ENCODE measurements around the gene PROP1. TPM values are rescaled to one million over a fixed set of nuclear protein-coding genes. Genes with fewer than 3 reads are reported as not detected.

PROP1 gene
- total RNA-seq, 1 donor from 2014 or later: not detected

- H3K36me3 Mint-ChIP-seq: peaks cover 8% of the 10 kb centered on the region
- H3K27me3 Mint-ChIP-seq (ENCODE audit: insufficient read depth, low read depth): peaks cover 12% of the 10 kb centered on the region
- H3K4me1 ChIP-seq: no peaks in the 10 kb centered on the region
- TF ChIP-seq, protein P1, sequence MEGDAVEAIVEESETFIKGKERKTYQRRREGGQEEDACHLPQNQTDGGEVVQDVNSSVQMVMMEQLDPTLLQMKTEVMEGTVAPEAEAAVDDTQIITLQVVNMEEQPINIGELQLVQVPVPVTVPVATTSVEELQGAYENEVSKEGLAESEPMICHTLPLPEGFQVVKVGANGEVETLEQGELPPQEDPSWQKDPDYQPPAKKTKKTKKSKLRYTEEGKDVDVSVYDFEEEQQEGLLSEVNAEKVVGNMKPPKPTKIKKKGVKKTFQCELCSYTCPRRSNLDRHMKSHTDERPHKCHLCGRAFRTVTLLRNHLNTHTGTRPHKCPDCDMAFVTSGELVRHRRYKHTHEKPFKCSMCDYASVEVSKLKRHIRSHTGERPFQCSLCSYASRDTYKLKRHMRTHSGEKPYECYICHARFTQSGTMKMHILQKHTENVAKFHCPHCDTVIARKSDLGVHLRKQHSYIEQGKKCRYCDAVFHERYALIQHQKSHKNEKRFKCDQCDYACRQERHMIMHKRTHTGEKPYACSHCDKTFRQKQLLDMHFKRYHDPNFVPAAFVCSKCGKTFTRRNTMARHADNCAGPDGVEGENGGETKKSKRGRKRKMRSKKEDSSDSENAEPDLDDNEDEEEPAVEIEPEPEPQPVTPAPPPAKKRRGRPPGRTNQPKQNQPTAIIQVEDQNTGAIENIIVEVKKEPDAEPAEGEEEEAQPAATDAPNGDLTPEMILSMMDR (IDR thresholded peaks at IDR 0.05): no peak
- no peak for TF ChIP-seq EZH2 (IDR thresholded peaks at IDR 0.05)
- TF ChIP-seq EZH2phosphoT487 (IDR thresholded peaks at IDR 0.05): no peak
- DNase-seq (ENCODE audit: low spot score): no peak
- no peaks in the 10 kb centered on the region for H4K20me1 ChIP-seq (ENCODE audit: low read depth)
- no peaks in the 10 kb centered on the region for H3K79me2 ChIP-seq (ENCODE audit: low read depth)
- no peaks in the 10 kb centered on the region for H3K36me3 ChIP-seq
- no peak overlapping the region for H3K4me3 ChIP-seq
- H3K27ac Mint-ChIP-seq: no peak overlapping the region
- no peak overlapping the region for H3K9ac ChIP-seq
- no peaks in the 10 kb centered on the region for H3F3A ChIP-seq (ENCODE audit: low read depth)
- no peak overlapping the region for H2AFZ ChIP-seq (replicated peaks)
- H3K4me3 Mint-ChIP-seq: no peak overlapping the region
- no peaks in the 10 kb centered on the region for H3K4me1 Mint-ChIP-seq
- peaks cover 10% of the 10 kb centered on the region for H3K9me3 Mint-ChIP-seq
- H3K4me2 ChIP-seq: no peak overlapping the region
- no peaks in the 10 kb centered on the region for H3K27me3 ChIP-seq
- H3K27ac ChIP-seq: no peak overlapping the region
- no peaks in the 10 kb centered on the region for H3K9me3 ChIP-seq (ENCODE audit: low read depth)
Observed at GRCh38 chr5:177964471-177964870, 31.6 kb downstream of the PROP1 start.

DNA sequence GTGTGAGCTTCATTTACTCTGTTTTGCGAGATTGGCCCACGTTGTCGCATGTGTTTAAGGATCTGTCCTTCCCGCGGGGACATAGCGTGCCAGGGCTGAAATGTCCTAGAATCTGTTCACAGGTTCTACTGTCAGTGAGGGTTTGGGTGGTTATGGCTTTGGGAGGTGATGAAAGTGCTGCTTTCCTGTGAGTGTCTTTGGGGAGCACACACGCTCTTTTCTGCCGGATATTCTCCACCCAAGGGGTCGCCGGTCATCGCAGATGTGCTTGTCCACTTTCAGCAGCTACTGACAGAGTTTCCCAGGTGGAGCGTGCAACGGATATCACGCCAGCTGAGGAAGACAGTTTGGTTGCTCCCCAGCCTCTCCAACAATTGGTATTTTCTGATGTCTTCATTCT, 32.1 kb downstream of the PROP1 start:
- H3K27ac Mint-ChIP-seq: no peak overlapping the region
- peaks cover 10% of the 10 kb centered on the region for H3K9me3 Mint-ChIP-seq
- Histone ChIP-seq H3K4me2 (no peak overlapping the region), H3K9me3 (ENCODE audit: low read depth) (no peaks in the 10 kb centered on the region), H3K36me3 (no peaks in the 10 kb centered on the region), H3K9ac (no peak overlapping the region), H2AFZ (replicated peaks) (no peak overlapping the region), H3K79me2 (ENCODE audit: low read depth) (no peaks in the 10 kb centered on the region), H3F3A (ENCODE audit: low read depth) (no peaks in the 10 kb centered on the region), H3K27ac (no peak overlapping the region), H3K4me3 (no peak overlapping the region), H3K27me3 (no peaks in the 10 kb centered on the region), H4K20me1 (ENCODE audit: low read depth) (no peaks in the 10 kb centered on the region), H3K4me1 (no peaks in the 10 kb centered on the region)
- TF ChIP-seq EZH2 (IDR thresholded peaks at IDR 0.05): no peak
- TF ChIP-seq EZH2phosphoT487 (IDR thresholded peaks at IDR 0.05): no peak
- TF ChIP-seq, protein P1 (IDR thresholded peaks at IDR 0.05): no peak
- H3K4me1 Mint-ChIP-seq: no peaks in the 10 kb centered on the region
- DNase-seq (ENCODE audit: low spot score): no peak
- H3K36me3 Mint-ChIP-seq: peaks cover 8% of the 10 kb centered on the region
- peaks cover 12% of the 10 kb centered on the region for H3K27me3 Mint-ChIP-seq (ENCODE audit: insufficient read depth, low read depth)
- no peak overlapping the region for H3K4me3 Mint-ChIP-seq

GRCh38 chr5:177959315-177959714, 36.7 kb downstream of the PROP1 start:
- Histone ChIP-seq H3K9me3 (ENCODE audit: low read depth) (no peaks in the 10 kb centered on the region), H3K4me3 (no peak overlapping the region), H3K27ac (no peak overlapping the region), H3K27me3 (no peaks in the 10 kb centered on the region), H3F3A (ENCODE audit: low read depth) (no peaks in the 10 kb centered on the region), H3K79me2 (ENCODE audit: low read depth) (no peaks in the 10 kb centered on the region), H3K9ac (no peak overlapping the region), H4K20me1 (ENCODE audit: low read depth) (no peaks in the 10 kb centered on the region), H2AFZ (replicated peaks) (no peak overlapping the region), H3K36me3 (no peaks in the 10 kb centered on the region), H3K4me1 (no peaks in the 10 kb centered on the region), H3K4me2 (no peak overlapping the region)
- no peak for TF ChIP-seq EZH2 (IDR thresholded peaks at IDR 0.05)
- H3K4me3 Mint-ChIP-seq: no peak overlapping the region
- H3K36me3 Mint-ChIP-seq: peaks cover 8% of the 10 kb centered on the region
- no peaks in the 10 kb centered on the region for H3K4me1 Mint-ChIP-seq
- H3K27me3 Mint-ChIP-seq (ENCODE audit: insufficient read depth, low read depth): peaks cover 8% of the 10 kb centered on the region
- H3K9me3 Mint-ChIP-seq: peaks cover 10% of the 10 kb centered on the region
- H3K27ac Mint-ChIP-seq: no peak overlapping the region
- no peak for DNase-seq (ENCODE audit: low spot score)

DNA sequence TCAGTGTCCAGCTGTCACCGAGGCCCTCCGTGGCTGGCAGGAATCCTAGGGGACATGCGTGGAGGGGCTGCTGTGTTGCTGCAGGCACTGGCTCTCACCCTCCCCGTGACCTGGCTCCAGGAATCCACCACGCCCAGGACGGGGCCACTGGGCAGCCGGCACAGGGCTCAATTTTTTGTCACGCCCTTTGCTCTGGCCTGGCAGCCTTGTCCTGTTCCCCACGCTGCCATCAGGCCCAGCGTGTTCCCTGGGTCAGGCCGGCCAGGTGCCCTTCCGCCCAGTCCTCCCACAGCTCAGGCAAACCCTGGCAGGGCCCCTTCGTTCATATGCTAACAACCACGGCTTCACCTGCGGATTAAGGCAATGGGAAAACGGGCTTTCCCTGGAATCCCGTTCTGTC, 37.3 kb downstream of the PROP1 start:
- peaks cover 8% of the 10 kb centered on the region for H3K36me3 Mint-ChIP-seq
- DNase-seq (ENCODE audit: low spot score): no peak
- H3K27ac Mint-ChIP-seq: no peak overlapping the region
- Histone ChIP-seq H3K27ac (no peak overlapping the region), H3K4me2 (no peak overlapping the region), H3K4me1 (no peaks in the 10 kb centered on the region), H2AFZ (replicated peaks) (no peak overlapping the region), H3K36me3 (no peaks in the 10 kb centered on the region), H3K4me3 (no peak overlapping the region), H3K27me3 (no peaks in the 10 kb centered on the region), H3K79me2 (ENCODE audit: low read depth) (no peaks in the 10 kb centered on the region), H3F3A (ENCODE audit: low read depth) (no peaks in the 10 kb centered on the region), H3K9me3 (ENCODE audit: low read depth) (no peaks in the 10 kb centered on the region), H3K9ac (no peak overlapping the region), H4K20me1 (ENCODE audit: low read depth) (no peaks in the 10 kb centered on the region)
- TF ChIP-seq EZH2 (IDR thresholded peaks at IDR 0.05) (no peak), EZH2phosphoT487 (IDR thresholded peaks at IDR 0.05) (no peak)
- TF ChIP-seq, protein P1 (IDR thresholded peaks at IDR 0.05): no peak
- peaks cover 10% of the 10 kb centered on the region for H3K9me3 Mint-ChIP-seq
- no peaks in the 10 kb centered on the region for H3K4me1 Mint-ChIP-seq
- no peak overlapping the region for H3K4me3 Mint-ChIP-seq
- peaks cover 8% of the 10 kb centered on the region for H3K27me3 Mint-ChIP-seq (ENCODE audit: insufficient read depth, low read depth)
